ENCODE results near the gene CAPN1.

CAPN1 gene

DNA sequence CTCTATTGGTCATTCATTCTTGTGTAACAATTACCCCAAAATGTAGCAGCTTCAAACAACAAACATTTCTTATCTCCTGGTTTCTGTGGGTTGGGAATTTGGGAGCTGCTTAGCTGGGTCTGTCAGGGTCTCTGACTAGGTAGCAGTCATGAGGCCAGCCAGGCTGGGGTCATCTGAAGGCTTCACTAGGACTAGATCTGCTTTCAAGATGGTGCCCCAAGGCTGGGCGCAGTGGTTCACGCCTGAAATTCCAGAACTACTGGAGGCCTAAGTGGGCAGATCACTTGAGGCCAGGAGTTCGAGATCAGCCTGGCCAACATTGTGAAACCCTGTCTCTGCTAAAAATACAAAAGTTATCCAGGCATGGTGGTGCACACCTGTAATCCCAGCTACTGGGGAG lies 24.8 kb upstream of the CAPN1 start:
- no peaks in the 10 kb centered on the region for H3K36me3 ChIP-seq (replicated peaks; ENCODE audit: insufficient read depth, low read length)
- H2AFZ ChIP-seq (ENCODE audit: low read length), result no peak overlapping the region
- DNase-seq, result no peak
- TF ChIP-seq, protein P1, sequence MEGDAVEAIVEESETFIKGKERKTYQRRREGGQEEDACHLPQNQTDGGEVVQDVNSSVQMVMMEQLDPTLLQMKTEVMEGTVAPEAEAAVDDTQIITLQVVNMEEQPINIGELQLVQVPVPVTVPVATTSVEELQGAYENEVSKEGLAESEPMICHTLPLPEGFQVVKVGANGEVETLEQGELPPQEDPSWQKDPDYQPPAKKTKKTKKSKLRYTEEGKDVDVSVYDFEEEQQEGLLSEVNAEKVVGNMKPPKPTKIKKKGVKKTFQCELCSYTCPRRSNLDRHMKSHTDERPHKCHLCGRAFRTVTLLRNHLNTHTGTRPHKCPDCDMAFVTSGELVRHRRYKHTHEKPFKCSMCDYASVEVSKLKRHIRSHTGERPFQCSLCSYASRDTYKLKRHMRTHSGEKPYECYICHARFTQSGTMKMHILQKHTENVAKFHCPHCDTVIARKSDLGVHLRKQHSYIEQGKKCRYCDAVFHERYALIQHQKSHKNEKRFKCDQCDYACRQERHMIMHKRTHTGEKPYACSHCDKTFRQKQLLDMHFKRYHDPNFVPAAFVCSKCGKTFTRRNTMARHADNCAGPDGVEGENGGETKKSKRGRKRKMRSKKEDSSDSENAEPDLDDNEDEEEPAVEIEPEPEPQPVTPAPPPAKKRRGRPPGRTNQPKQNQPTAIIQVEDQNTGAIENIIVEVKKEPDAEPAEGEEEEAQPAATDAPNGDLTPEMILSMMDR (IDR thresholded peaks at IDR 0.05; ENCODE audit: low read length), result no peak
- TF ChIP-seq EZH2 (optimal IDR thresholded peaks at IDR 0.05; ENCODE audit: low read depth, low read length) (no peak), EZH2phosphoT487 (IDR thresholded peaks at IDR 0.05; ENCODE audit: low read length) (no peak)
- H3K9me3 ChIP-seq (replicated peaks; ENCODE audit: insufficient read depth, low read length), result no peaks in the 10 kb centered on the region
- no peak overlapping the region for H3K27ac ChIP-seq (ENCODE audit: low read length)
- no peaks in the 10 kb centered on the region for H3K27me3 ChIP-seq (replicated peaks; ENCODE audit: insufficient read depth, low read length)
- H3K79me2 ChIP-seq (ENCODE audit: low read length), result no peaks in the 10 kb centered on the region
- no peak overlapping the region for H3K9ac ChIP-seq (ENCODE audit: low read length)
- 0 out of 2 replicates have a peak, but pooled peaks cover 9% of the 10 kb centered on the region for H3K4me1 ChIP-seq (ENCODE audit: low read length)
- H3K9me2 ChIP-seq (replicated peaks; ENCODE audit: insufficient read depth, low read length), result no peaks in the 10 kb centered on the region
- no peak overlapping the region for H3K4me2 ChIP-seq (ENCODE audit: low read depth, low read length)
- no peaks in the 10 kb centered on the region for H3F3A ChIP-seq (ENCODE audit: insufficient read depth, low read length)
- H4K20me1 ChIP-seq (ENCODE audit: insufficient read depth, low read length), result no peaks in the 10 kb centered on the region
- no peak overlapping the region for H3K4me3 ChIP-seq (ENCODE audit: low read length)

DNA sequence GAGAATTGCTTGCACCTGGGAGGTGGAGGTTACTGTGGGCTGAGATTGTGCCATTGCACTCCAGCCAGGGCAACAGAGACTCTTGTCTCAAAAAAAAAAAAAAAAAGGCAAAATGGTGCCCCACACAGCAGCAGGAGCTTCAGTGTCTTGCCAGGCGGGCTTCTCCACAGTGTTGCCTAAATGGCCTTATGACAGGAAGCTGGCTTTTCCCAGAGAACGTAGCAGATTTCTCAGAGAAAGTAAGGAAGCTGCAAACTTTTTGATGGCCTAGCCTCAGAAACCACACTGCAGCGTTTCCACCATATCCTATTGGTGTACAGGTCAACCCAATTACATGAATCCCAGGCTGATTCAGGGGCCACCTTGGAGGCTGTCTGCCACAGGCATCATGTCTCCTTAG lies 24.4 kb upstream of the CAPN1 start:
- Histone ChIP-seq H3K4me2 (ENCODE audit: low read depth, low read length) (no peak overlapping the region), H3K9me2 (replicated peaks; ENCODE audit: insufficient read depth, low read length) (no peaks in the 10 kb centered on the region), H3K4me3 (ENCODE audit: low read length) (no peak overlapping the region), H3K27ac (ENCODE audit: low read length) (no peak overlapping the region), H3K36me3 (replicated peaks; ENCODE audit: insufficient read depth, low read length) (no peaks in the 10 kb centered on the region), H3K27me3 (replicated peaks; ENCODE audit: insufficient read depth, low read length) (no peaks in the 10 kb centered on the region), H2AFZ (ENCODE audit: low read length) (no peak overlapping the region), H3K4me1 (ENCODE audit: low read length) (0 out of 2 replicates have a peak, but pooled peaks cover 9% of the 10 kb centered on the region), H4K20me1 (ENCODE audit: insufficient read depth, low read length) (no peaks in the 10 kb centered on the region), H3K9me3 (replicated peaks; ENCODE audit: insufficient read depth, low read length) (no peaks in the 10 kb centered on the region), H3F3A (ENCODE audit: insufficient read depth, low read length) (no peaks in the 10 kb centered on the region), H3K79me2 (ENCODE audit: low read length) (no peaks in the 10 kb centered on the region), H3K9ac (ENCODE audit: low read length) (no peak overlapping the region)
- TF ChIP-seq, protein P1 (IDR thresholded peaks at IDR 0.05; ENCODE audit: low read length), result no peak
- TF ChIP-seq EZH2phosphoT487 (IDR thresholded peaks at IDR 0.05; ENCODE audit: low read length), result no peak
- DNase-seq, result no peak

DNA sequence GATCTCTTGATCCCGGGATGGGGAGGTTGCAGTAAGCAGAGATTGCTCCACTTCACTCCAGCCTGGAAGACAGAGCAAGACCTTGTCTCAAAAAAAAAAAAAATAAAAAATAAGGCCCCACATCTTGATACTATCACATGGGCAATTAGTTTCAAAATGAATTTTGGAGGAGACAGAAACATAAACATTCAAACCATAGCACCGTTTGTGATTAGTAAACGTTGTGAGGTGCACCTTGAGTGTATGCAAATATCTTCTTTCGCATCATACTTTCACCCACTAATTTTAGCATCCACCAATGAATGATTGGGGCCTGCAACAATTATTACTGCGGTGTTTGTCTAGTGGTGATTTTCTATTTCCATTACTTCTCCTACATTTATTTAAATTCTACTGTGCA lies 22.7 kb upstream of the CAPN1 start:
- Histone ChIP-seq H3K79me2 (ENCODE audit: low read length) (no peaks in the 10 kb centered on the region), H3K9me3 (replicated peaks; ENCODE audit: insufficient read depth, low read length) (no peaks in the 10 kb centered on the region), H3K4me3 (ENCODE audit: low read length) (no peak overlapping the region), H3F3A (ENCODE audit: insufficient read depth, low read length) (no peaks in the 10 kb centered on the region), H4K20me1 (ENCODE audit: insufficient read depth, low read length) (no peaks in the 10 kb centered on the region), H3K27ac (ENCODE audit: low read length) (no peak overlapping the region), H3K4me2 (ENCODE audit: low read depth, low read length) (0 out of 2 replicates have a peak overlapping the region, but pooled peaks have one; percentile 1), H3K9me2 (replicated peaks; ENCODE audit: insufficient read depth, low read length) (no peaks in the 10 kb centered on the region), H3K36me3 (replicated peaks; ENCODE audit: insufficient read depth, low read length) (no peaks in the 10 kb centered on the region), H3K27me3 (replicated peaks; ENCODE audit: insufficient read depth, low read length) (no peaks in the 10 kb centered on the region), H3K4me1 (ENCODE audit: low read length) (0 out of 2 replicates have a peak, but pooled peaks cover 9% of the 10 kb centered on the region), H2AFZ (ENCODE audit: low read length) (no peak overlapping the region), H3K9ac (ENCODE audit: low read length) (no peak overlapping the region)
- TF ChIP-seq, protein P1 (IDR thresholded peaks at IDR 0.05; ENCODE audit: low read length), result no peak
- TF ChIP-seq EZH2phosphoT487 (IDR thresholded peaks at IDR 0.05; ENCODE audit: low read length), result no peak
- no peak for TF ChIP-seq EZH2 (optimal IDR thresholded peaks at IDR 0.05; ENCODE audit: low read depth, low read length)
- no peak for DNase-seq

Measured in MM.1S (cell line).